Stomach (tissue), 4 donors: ENCODE measurements around the gene PLLP.

Experiments
- EP300 ChIP-seq: sonication (generic); formaldehyde crosslinking; IDR thresholded peaks from one replicate; pipeline ENCODE4 v1.6.1; 2017; ENCODE audit warnings: antibody characterized with exemption
- POLR2A ChIP-seq, 4 donors: fragments of 450-650 bp; IDR thresholded peaks; one replicate each; pipeline ENCODE4 v1.6.1; 2016; ENCODE audit warnings: antibody characterized with exemption in 4 of 4, control low read depth in 2 of 4, mild to moderate bottlenecking in 1 of 4, moderate library complexity in 1 of 4
- POLR2AphosphoS5 ChIP-seq, 3 donors: sonication (generic); formaldehyde crosslinking; IDR thresholded peaks; one replicate each; pipeline ENCODE4 v1.6.1; 2016; ENCODE audit warnings: antibody characterized with exemption in 3 of 3
- TF ChIP-seq, protein P1 (sequence below), 7 experiments: fragments of 450-650 bp in 4 of 7; fragments of 200-600 bp in 3 of 7; sonication (generic) in 3 of 7; IDR thresholded peaks; one replicate each; pipeline ENCODE4 v1.5.1; 2016 to 2019; ENCODE audit warnings: antibody characterized with exemption in 7 of 7, control low read depth in 2 of 7, mild to moderate bottlenecking in 1 of 7

DNA sequence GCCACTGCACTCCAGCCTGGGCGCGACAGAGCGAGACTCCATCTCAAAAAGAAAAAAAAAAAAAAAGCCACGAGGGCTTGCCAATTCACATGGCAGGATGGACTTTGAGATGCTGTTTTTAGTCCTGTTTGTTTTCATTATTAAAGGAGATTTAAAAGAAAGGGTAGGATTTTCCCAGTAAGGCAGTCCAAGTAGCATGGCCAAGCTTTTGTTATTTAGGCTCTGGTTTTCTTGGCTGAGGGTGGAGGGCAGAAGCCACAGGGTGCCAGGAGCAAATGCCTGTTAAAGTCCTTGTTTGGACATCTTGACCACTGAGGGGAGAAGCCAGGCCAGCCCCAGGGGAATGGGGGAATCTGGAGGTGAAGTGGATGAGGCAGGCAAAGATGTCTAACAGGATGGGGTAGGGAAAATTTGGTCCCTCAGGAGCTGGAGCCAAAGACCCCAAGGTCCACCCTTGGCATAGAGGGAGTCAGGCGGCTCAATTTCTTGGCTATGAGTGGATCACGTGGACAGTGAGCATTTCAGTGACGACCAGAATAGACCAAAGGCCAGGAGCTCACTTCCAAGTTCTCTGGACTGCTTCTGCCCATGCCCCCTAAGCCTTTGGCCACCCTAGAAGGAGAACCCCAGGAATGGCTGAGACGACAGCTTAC, 20.8 kb upstream of the PLLP start:
- no peak for TF ChIP-seq EP300
- TF ChIP-seq, protein P1, sequence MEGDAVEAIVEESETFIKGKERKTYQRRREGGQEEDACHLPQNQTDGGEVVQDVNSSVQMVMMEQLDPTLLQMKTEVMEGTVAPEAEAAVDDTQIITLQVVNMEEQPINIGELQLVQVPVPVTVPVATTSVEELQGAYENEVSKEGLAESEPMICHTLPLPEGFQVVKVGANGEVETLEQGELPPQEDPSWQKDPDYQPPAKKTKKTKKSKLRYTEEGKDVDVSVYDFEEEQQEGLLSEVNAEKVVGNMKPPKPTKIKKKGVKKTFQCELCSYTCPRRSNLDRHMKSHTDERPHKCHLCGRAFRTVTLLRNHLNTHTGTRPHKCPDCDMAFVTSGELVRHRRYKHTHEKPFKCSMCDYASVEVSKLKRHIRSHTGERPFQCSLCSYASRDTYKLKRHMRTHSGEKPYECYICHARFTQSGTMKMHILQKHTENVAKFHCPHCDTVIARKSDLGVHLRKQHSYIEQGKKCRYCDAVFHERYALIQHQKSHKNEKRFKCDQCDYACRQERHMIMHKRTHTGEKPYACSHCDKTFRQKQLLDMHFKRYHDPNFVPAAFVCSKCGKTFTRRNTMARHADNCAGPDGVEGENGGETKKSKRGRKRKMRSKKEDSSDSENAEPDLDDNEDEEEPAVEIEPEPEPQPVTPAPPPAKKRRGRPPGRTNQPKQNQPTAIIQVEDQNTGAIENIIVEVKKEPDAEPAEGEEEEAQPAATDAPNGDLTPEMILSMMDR (IDR thresholded peaks at IDR 0.05): no peak
- no peak for TF ChIP-seq POLR2A (IDR thresholded peaks at IDR 0.05)
- no peak for TF ChIP-seq POLR2AphosphoS5 (IDR thresholded peaks at IDR 0.05)
